Central memory CD4-positive, alpha-beta T cell (primary cell): Measurements from ENCODE around the gene PIERCE2.
"Not testable (repeated sequence)": the region's sequence is repeated elsewhere in the genome, so short reads cannot be mapped to it uniquely, and the experiment has no call there.

Experiments
- DNase-seq: peaks from one replicate; pipeline ENCODE4 v3.0.0; 2022

Gene PIERCE2

DNA sequence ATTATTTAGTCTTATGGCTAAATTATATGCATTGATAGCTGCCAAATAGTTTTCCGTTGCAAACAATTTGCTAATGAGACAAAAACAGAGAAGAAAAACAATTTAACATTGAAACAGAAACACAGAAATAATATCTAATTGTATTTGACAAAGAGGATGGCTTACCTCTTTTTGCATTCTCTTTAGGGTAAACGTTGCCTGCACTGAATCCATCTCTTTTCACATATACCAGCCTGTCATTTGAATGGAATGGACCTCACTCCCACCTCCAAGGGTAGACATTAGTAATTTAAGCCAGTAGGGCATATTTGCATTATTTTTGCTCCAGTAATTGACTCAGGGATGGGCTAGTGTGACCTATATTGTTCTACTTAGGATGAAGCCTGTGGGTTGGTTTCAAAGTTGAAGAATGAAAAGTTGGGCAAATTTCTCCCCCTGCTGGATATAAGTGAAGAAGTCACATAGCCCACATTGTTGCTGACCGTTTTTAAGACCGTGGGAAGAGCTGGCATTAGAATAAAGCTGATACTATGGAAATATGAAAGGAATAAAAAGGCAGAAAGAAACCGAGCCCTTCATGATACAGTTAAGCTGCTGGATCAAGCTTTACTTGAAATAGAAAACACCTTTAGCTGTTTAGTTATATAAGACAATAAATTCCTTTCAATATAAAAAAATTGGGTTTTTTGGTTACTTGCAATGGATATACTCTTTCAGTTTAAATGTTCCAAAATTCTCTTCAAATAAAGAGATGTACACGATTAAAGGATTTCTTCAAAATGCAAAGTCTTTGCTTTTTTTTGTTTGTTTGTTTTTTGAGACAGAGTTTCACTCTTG is 26.9 kb downstream of the PIERCE2 start:
- peak; percentile 25 for DNase-seq

DNA sequence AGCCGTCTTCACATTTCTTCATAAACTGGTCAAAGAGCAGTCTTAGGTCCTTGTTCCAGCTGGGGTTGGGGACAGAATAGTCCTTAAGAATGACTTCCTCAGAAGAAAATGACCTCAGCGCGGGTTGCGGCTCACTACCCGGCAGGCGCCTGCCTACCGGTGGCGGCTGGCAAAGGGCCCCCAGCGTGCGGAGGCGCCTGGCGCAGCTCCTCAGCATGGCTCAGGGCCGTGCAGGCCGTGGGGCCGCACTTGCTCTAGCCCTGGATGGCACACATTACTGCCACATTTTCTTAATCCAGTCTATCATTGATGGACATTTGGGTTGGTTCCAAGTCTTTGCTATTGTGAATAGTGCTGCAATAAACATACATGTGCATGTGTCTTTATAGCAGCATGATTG is 34.8 kb downstream of the PIERCE2 start:
- not testable (repeated sequence) for DNase-seq

- DNase-seq: not testable (repeated sequence)
These were observed 37.6 kb downstream of the PIERCE2 start for GRCh38 chr15:55445936-55446335.

GRCh38 chr15:55446379-55447029 is 38.2 kb downstream of the PIERCE2 start:
- not testable (repeated sequence) for DNase-seq

DNA sequence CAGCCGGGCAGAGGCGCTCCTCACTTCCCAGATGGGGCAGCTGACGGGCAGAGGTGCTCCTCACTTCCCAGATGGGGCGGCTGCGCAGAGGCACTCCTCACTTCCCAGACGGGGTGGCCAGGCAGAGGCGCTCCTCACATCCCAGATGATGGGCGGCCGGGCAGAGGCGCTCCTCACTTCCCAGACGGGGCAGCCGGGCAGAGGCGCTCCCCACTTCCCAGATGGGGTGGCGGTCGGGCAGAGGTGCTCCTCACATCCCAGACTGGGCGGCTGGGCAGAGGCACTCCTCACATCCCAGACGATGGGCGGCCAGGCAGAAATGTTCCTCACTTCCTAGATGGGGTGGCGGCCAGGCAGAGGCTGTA is 38.7 kb downstream of the PIERCE2 start:
- DNase-seq: not testable (repeated sequence)

DNA sequence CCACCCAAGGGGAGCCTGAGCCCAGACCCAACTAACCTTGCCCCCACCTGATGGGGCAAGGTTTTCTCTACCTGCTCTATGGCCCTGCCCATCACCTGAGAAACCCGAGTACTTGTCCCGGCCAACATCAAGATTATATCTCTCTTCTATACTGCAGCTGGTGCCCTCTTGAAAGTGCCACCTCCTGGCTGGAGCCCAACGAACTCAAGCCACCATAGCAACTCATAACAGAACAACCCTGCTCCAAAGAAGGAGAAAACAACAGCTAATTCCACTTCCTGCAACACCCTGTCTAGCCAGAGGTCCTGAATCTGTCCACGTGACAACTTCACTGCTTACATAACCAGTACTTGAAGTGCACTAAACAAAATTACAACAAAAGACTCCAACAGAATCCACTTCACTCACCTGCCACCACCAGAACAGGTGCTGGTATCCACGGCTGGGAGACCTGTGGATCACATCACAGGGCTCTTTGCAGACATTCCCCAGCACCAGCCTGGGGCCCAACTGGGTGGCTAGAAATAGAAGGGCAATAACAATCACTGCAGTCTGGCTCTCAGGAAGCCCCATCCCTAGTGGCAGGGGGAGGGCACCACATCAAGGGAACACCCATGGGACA is 49.2 kb downstream of the PIERCE2 start:
- DNase-seq: no peak

- DNase-seq: no peak
These were observed 53.2 kb downstream of the PIERCE2 start for GRCh38 chr15:55461447-55461846.

DNA sequence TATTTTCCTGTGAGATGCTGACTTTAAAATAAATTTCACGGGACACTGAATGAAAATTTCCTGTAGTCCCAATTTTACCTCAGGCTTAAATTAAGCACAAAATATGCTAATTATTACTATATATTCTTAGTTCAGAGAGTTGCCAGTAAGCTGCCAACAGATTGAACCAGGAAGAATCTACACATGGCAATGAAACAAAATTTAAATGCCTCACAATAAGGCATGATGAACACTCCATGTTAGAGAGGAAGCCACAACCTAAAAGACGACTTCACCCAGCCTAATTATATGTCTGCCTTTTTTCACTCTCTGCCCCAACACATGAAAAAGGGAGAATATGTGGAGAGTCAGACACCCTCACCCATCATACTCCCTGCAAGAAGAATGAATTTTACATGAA is 60.0 kb downstream of the PIERCE2 start:
- no peak for DNase-seq
